GM18505 (cell line): ENCODE measurements around the gene ASPSCR1.
A peak's percentile ranks its signal among the peaks of the same experiment; 100 is the strongest.

ENCODE experiments used
- ATAC-seq: cut with Tn5 transposase; IDR thresholded peaks from one replicate; pipeline ENCODE4 v1.9.1; 2021; ENCODE audit not compliant: unreplicated experiment
- POLR2A ChIP-seq: IDR thresholded peaks from 4 replicates; pipeline ENCODE4 v1.6.1; 2011; ENCODE audit warnings: borderline replicate concordance; ENCODE audit not compliant: insufficient read depth, insufficient read length; ENCODE audit errors: extremely low read depth

Gene ASPSCR1

DNA sequence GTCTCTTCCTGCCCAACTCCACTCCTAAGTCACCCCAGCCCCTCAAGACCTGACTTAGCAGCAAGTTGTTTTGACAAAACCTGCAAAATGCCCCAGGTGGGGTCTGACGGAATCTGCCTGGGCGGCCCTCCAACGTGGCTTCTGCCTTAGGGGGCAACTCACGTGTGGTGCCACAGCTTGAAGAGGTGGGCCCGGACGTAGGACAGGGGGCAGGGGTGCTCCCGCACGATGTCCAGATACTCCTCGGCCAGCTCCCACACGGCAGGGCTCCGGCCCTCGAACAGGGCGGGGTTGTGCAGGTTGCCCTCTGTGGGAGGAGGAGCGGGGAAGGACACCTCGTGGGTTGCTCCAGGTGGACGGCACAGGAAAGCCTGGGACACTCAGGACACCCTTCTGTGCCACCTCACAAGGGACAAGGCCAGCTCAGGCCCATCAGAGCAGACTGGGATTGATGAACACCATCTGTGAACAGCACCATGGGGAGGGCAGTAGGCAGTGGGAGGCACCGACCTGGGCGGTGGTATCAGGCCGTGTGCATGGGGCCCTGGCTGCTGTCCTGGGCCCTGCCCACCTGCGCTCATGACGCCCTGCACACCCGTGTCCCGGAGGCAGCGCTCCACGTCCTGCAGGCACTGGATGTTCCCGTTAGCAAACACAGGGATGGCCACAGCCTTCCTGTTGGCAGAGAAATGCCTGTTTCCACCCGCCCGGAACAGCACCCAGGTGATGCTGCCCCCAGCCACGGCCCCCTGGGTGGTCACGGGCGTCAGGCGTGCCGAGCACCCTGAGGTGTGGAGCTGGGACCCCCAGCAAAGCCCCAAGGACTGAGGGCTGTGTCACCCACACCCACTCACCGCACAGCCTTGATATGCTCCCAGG is 83.9 kb downstream of the ASPSCR1 start:
- no peak for TF ChIP-seq POLR2A
- no peak for ATAC-seq

DNA sequence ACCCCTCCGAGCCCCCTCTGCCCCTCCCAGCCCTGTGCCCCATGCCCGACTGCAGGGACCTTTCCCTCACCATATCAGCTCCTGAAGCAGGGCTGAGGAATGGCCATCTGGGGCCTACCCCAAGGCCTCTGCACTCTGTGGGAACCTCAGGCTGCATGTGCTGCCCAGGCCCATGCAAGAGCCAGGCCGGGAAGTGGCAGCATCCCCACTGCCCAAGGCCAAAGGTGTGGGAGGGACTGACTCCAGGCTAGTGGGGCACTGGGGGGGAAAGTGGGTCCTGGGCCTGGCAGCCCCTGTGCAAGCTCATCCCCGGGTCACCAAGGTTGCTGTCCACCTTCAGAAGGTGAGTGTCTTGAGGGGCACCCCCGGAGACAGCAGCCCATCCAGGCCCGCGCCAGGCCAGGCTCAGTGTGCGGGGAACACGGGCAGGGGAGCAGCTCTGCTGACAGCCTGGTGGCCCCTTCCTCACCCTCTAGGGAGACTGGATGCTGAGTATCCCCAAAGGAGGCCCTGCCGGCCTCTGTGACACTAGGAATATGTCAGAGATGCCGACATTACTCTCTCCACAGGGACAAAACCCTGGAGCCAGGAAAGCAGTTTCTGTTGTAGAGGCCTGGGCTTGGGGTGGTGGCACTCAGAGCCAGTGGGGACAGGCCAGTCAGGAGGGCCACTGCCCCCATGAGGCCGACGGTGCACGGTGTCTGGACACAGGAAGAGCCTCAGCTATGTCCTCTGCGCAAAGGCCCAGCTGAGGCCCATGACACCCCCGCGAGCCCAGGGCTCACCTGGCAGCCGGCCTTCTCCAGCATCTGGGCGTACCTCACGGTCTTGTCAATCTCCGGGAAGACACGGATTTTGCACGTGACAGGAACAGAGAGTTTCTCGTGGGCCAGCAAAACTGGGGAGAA is 84.9 kb downstream of the ASPSCR1 start:
- no peak for TF ChIP-seq POLR2A
- ATAC-seq = no peak

DNA sequence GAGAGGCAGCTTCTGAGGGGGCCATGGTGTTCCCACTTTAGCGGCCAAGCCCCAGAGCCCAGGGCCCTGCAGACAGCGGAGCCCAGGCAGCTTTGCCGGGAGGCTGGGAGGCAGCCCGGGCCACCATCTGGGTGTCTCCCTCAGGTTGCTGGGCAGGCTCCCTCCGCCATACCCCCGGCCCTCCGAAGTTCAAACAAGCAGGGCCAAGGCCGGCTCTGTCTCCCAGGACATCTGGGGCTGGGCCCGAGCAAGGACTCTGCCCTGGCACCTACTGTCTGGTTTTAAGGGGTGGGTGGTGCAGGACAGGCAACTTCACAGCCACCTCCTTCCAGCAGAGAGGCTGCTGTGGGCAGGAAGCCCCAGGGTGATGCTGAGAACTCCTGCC is 85.5 kb downstream of the ASPSCR1 start:
- no peak for ATAC-seq
- TF ChIP-seq POLR2A = no peak

DNA sequence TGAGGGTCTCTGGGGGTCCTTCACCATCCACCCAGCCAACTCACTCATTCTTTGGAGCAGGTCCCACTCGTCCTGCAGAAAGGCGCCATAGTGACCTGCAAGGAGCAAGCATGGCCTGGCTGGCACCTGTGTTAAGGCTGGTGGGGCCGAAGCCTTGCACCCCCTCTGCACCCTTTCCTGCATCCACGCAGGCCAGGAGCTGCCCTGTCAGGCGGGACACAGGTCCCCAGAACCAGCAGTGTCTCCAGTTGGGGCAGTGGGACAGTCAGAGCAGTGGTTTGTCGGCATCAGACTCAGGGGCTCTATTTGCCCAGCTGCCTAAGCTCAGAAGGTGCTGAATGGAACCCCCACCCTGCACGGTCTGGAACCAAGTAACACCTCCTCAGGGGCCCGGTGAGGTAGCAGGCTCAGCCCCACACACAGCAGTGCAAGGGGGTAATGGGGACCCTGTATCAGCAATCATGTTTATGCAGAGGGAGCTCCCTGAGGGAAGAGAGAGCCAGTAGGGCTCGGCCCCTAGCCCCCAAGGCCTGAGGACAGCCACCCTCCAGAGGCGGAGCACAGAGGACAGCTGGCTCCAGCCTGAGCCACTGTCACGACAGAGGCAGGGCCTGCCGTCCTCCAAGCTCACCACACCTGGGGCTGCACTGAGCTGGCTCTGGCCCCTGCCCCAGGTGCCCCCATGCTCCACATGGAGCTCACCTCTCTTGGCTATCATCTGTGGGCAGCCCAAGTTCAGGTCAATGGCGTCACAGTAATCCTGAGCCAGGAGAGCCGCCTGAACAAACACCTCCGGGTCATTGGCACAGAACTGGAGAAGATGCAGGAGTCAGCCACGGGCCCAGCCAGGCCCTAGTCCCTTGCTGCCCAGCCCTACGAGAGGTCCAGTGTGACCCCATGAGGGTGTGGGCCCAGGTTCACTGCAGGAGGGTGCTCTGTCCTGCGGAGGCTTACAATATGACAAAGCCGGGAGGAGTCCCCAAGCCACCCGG is 86.3 kb downstream of the ASPSCR1 start:
- ATAC-seq = no peak
- no peak for TF ChIP-seq POLR2A

DNA sequence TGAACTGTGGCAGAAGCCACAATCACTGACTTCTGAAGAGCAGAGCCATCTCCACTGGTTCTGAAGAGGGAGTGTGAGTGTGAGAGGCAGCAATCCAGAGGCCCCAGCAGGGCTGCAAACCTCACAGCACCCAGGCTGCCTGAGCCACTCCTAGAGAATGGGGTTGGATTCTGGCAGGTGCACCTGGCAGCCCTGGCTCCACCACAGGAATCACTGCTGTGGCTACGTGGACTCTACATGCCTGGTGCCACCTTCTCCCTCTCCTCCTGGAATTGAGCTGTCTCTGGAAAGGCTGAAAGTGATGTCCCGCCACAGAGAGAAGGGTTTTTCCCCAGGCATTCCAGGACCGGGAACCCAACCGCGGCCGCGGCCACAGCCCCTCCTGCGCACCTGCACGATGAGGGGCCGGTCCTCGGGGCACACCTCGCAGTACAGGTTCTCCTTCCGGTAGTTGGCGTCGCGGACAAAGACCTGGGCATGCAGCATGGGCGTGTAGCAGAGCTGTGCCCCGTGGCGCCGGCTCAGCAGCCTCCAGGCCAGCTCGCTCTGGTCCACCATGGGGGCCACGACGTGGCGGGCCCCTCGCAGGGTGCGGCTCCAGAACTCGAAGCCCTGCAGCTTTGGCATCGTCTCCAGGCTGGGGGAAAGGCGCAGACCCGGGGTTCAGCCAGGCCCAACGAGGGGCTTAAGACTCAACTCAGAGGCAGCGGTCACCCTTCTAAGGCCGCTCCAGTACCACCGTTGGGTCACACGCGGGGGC is 87.2 kb downstream of the ASPSCR1 start:
- peak; percentile 19 for TF ChIP-seq POLR2A
- ATAC-seq = no peak

DNA sequence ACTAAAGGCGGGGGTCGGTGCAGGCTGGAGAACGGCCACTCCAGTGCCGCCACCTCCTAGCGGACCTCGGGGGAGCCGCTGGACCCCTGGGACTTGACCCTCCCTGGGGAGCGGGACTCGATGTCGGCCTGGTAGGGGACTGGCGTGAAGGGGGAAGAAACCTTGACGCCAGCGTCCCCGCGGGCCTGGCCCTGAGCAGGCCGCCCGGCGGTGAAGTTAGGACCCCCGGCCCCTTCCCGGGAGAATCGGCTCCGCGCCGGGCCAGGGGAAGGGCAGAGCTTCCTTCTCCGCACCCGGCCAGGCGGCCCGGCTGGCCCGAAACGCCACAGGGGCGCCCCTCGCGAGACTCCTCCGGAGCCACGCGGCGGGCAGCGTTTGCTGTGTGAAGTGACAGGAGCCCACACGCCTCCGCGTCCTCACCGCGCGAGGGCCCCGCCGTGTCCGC is 87.8 kb downstream of the ASPSCR1 start:
- no peak for TF ChIP-seq POLR2A
- ATAC-seq = peak; percentile 29

DNA sequence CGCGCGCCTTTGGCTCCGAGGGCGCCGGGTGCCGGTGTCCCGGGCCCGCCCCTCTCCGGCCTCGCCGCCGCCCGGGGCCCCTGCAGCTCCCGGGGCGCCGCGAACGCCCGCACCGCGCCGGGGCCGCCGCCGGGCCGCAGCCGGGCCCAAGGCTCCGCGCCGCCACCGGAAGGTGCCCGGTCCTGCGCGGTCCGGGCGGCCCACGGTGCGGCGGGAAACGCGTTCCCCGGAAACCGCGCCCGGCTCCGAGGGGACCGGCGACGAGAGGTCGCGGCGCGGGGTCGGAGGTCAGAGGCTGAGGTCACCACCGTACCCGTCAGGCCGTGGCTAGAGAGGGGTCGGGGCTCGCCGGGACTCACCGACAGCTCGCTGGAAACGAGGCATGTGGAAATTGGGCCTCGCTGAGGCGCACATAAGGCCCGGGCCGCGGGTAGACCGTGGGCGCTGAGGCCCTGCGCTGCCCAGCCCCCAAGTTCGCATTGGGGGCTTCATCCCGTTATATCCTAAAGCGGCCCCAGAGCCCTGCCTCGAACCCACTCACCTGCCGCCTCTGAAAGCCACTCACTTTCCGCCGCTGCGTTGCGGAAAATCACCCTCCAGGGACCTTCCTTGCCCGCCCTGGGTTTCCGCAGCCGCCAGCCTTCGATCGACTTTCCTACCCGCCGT is 88.3 kb downstream of the ASPSCR1 start, which contains the start of gene DUS1L:
DUS1L (minus strand) TSS at position 167 of the 666 bp plus-strand sequence. CDS start 745 bp downstream, outside the sequence.
- ATAC-seq = peak; percentile 54
- peak; percentile 68 for TF ChIP-seq POLR2A
